SK-N-SH (cell line): ENCODE data around the gene ARPC5. TPM values are rescaled to one million over a fixed set of nuclear protein-coding genes. Genes with fewer than 3 reads are reported as not detected.

Source experiments
- CTCF ChIA-PET: fragments of 300-600, 350-600 bp; formaldehyde crosslinking; extraction: SDS; loops from one replicate; lab custom pipeline; 2021; lab: Yijun Ruan, JAX
- POLR2A ChIA-PET: fragments of 350-600 bp; sonication (Branson Sonifier 250); formaldehyde crosslinking; extraction: SDS; loops from one replicate; lab custom pipeline; 2020; ENCODE audit warnings: antibody characterized with exemption, inconsistent platforms; lab: Yijun Ruan, JAX
- DNase-seq: peaks from one replicate; pipeline ENCODE4 v3.0.0; 2012
- H2AFZ ChIP-seq: fragments of 200-600 bp; sonication (generic); 2 replicates; pipeline ENCODE4 v1.8.1; 2016; ENCODE audit warnings: antibody characterized with exemption, mild to moderate bottlenecking, low read depth
- H3F3A ChIP-seq: fragments of 200-600 bp; sonication (generic); replicated peaks from 2 replicates; pipeline ENCODE3; 2016; ENCODE audit warnings: antibody characterized with exemption, mild to moderate bottlenecking; ENCODE audit not compliant: insufficient read depth
- H3K27ac ChIP-seq, 2 experiments: fragments of 200-500 bp in 1 of 2; fragments of 200-600 bp in 1 of 2; sonication (Bioruptor generic) in 1 of 2; sonication (generic), shearing (Covaris generic) in 1 of 2; 2 replicates each; pipeline versions ENCODE4 v1.5.1 to v1.6.1; 2014 to 2016; ENCODE audit warnings: low read depth in 2 of 2, inconsistent platforms in 1 of 2, low read length in 1 of 2, mild to moderate bottlenecking in 1 of 2, mixed read lengths in 1 of 2
- H3K27me3 ChIP-seq: fragments of 200-600 bp; sonication (generic), shearing (Covaris generic); 2 replicates; pipeline ENCODE4 v1.6.1; 2016; ENCODE audit warnings: mixed run types; ENCODE audit not compliant: insufficient read depth
- H3K36me3 ChIP-seq, 2 experiments: fragments of 200-500 bp in 1 of 2; fragments of 200-600 bp in 1 of 2; sonication (Bioruptor generic) in 1 of 2; sonication (generic) in 1 of 2; replicated peaks in 1 of 2; 2 replicates each; pipeline versions ENCODE3 to v1.5.1; 2014 to 2016; ENCODE audit warnings: low read length in 1 of 2, mild to moderate bottlenecking in 1 of 2; ENCODE audit not compliant: insufficient read depth in 2 of 2, control insufficient read depth in 1 of 2
- H3K4me1 ChIP-seq, 2 experiments: fragments of 200-500 bp in 1 of 2; fragments of 200-600 bp in 1 of 2; sonication (Bioruptor generic) in 1 of 2; sonication (generic), shearing (Covaris generic) in 1 of 2; 2 replicates each; pipeline versions ENCODE4 v1.5.1 to v1.6.1; 2014 to 2016; ENCODE audit warnings: low read depth in 1 of 2, low read length in 1 of 2, mixed run types in 1 of 2; ENCODE audit not compliant: insufficient read depth in 2 of 2, control insufficient read depth in 1 of 2
- H3K4me2 ChIP-seq: fragments of 200-600 bp; sonication (generic), shearing (Covaris generic); 2 replicates; pipeline ENCODE4 v1.6.1; 2017; ENCODE audit warnings: mixed run types
- H3K4me3 ChIP-seq, 2 experiments: fragments of 200-500 bp in 1 of 2; fragments of 200-600 bp in 1 of 2; sonication (Bioruptor generic) in 1 of 2; sonication (generic), shearing (Covaris generic) in 1 of 2; 2 replicates each; pipeline versions ENCODE4 v1.5.1 to v1.8.1; 2014 to 2016; ENCODE audit warnings: low read depth in 2 of 2, inconsistent platforms in 1 of 2, low read length in 1 of 2, mild to moderate bottlenecking in 1 of 2, mixed read lengths in 1 of 2, moderate library complexity in 1 of 2
- H3K79me2 ChIP-seq: fragments of 200-600 bp; sonication (generic); 2 replicates; pipeline ENCODE4 v1.8.1; 2017; ENCODE audit warnings: mild to moderate bottlenecking; ENCODE audit not compliant: insufficient read depth
- H3K9ac ChIP-seq: fragments of 200-600 bp; sonication (generic); 2 replicates; pipeline ENCODE4 v1.6.1; 2017; ENCODE audit warnings: mixed run types
- H3K9me2 ChIP-seq: fragments of 200-600 bp; sonication (generic); 2 replicates; pipeline ENCODE4 v1.6.1; 2017; ENCODE audit warnings: mixed run types
- H3K9me3 ChIP-seq: fragments of 200-600 bp; sonication (generic); 2 replicates; pipeline ENCODE4 v1.6.1; 2017; ENCODE audit warnings: mixed run types, mild to moderate bottlenecking, moderate library complexity
- H4K20me1 ChIP-seq: fragments of 200-600 bp; sonication (generic); 2 replicates; pipeline ENCODE4 v1.6.1; 2017; ENCODE audit warnings: mild to moderate bottlenecking, mixed run types; ENCODE audit not compliant: insufficient read depth
- CTCF ChIP-seq: fragments of 200-600 bp; sonication (generic); IDR thresholded peaks from 2 replicates; pipeline ENCODE4 v1.6.1; 2017; ENCODE audit warnings: antibody characterized with exemption, mild to moderate bottlenecking, moderate library complexity
- EZH2phosphoT487 ChIP-seq: fragments of 200-600 bp; sonication (generic); IDR thresholded peaks from 2 replicates; pipeline ENCODE4 v1.6.1; 2017; ENCODE audit warnings: low read depth, mixed run types, mild to moderate bottlenecking, antibody characterized with exemption, moderate library complexity, borderline replicate concordance
- FOSL2 ChIP-seq: IDR thresholded peaks from 2 replicates; pipeline ENCODE4 v1.4.0; 2012; ENCODE audit warnings: low read depth, mild to moderate bottlenecking, moderate library complexity, borderline replicate concordance
- FOXM1 ChIP-seq: IDR thresholded peaks from 2 replicates; pipeline ENCODE4 v1.4.0; 2012; ENCODE audit warnings: low read depth, mild to moderate bottlenecking
- JUND ChIP-seq: IDR thresholded peaks from 2 replicates; pipeline ENCODE4 v1.4.0; 2012
- MAX ChIP-seq: IDR thresholded peaks from 2 replicates; pipeline ENCODE4 v1.4.0; 2012; ENCODE audit warnings: low read depth
- MEF2A ChIP-seq: IDR thresholded peaks from 2 replicates; pipeline ENCODE4 v1.4.0; 2012; ENCODE audit warnings: low read depth, borderline replicate concordance
- MXI1 ChIP-seq: IDR thresholded peaks from 2 replicates; pipeline ENCODE4 v1.6.1; 2012; ENCODE audit warnings: mild to moderate bottlenecking, low read depth, low read length, improper control_type of control experiment
- NFIC ChIP-seq: IDR thresholded peaks from 2 replicates; pipeline ENCODE4 v1.4.0; 2012; ENCODE audit warnings: borderline replicate concordance
- NRF1 ChIP-seq: IDR thresholded peaks from 2 replicates; pipeline ENCODE4 v1.6.1; 2012; ENCODE audit warnings: low read depth, mild to moderate bottlenecking, low read length
- PBX3 ChIP-seq: IDR thresholded peaks from 2 replicates; pipeline ENCODE4; 2012
- RAD21 ChIP-seq: IDR thresholded peaks from 2 replicates; pipeline ENCODE4 v1.6.1; 2012; ENCODE audit warnings: mild to moderate bottlenecking, low read length
- SIN3A ChIP-seq: IDR thresholded peaks from 2 replicates; pipeline ENCODE4 v1.6.1; 2012; ENCODE audit warnings: low read depth, mild to moderate bottlenecking, low read length, moderate library complexity, borderline replicate concordance
- SMC3 ChIP-seq: IDR thresholded peaks from 2 replicates; pipeline ENCODE4 v1.6.1; 2012; ENCODE audit warnings: low read depth, low read length, improper control_type of control experiment
- TAF1 ChIP-seq: IDR thresholded peaks from 2 replicates; pipeline ENCODE4 v1.6.1; 2012; ENCODE audit warnings: low read depth, mild to moderate bottlenecking, low read length, moderate library complexity, borderline replicate concordance
- TEAD4 ChIP-seq: IDR thresholded peaks from 2 replicates; pipeline ENCODE4 v1.4.0; 2012; ENCODE audit warnings: mild to moderate bottlenecking, borderline replicate concordance; ENCODE audit not compliant: insufficient read depth
- USF1 ChIP-seq: IDR thresholded peaks from 2 replicates; pipeline ENCODE4 v1.4.0; 2012; ENCODE audit warnings: low read depth, borderline replicate concordance
- ZBTB33 ChIP-seq: IDR thresholded peaks from 2 replicates; pipeline ENCODE4 v1.4.0; 2012; ENCODE audit warnings: low read depth, borderline replicate concordance
- WGBS: methylation state at CpG from one replicate; pipeline ENCODE4 v1.1.6; 2017; ENCODE audit warnings: low lambda C conversion rate; 5-methylcytosine and 5-hydroxymethylcytosine counted together
- polyA plus RNA-seq, 3 experiments: library from polyadenylated mRNA; depleted of rRNA; stranded (reverse); fragments of >200 nt; gene quantifications; 2 replicates each; pipeline ENCODE4 v1.2.3, GENCODE V29; 2012

The ARPC5 gene
- polyA plus RNA-seq, 1 of the 3 experiments (the other 2 are of a cell fraction): 66.8 TPM

- Histone ChIP-seq H3K79me2 (no peaks in the 10 kb centered on the region), H4K20me1 (no peaks in the 10 kb centered on the region), H3K9ac (no peak overlapping the region), H3F3A (peaks cover 7% of the 10 kb centered on the region), H3K27me3 (no peaks in the 10 kb centered on the region)
- 82% methylated on average over 5 of the region's 5 CpGs for WGBS
- CTCF ChIA-PET: interaction anchor here (0.7 kb wide), 1 partner anchor 15 kb away, joined by 3 read pairs; no protein-coding TSS in a partner anchor
- no peak for TF ChIP-seq NFIC
- no peak for TF ChIP-seq PBX3
- no peak for TF ChIP-seq JUND
- no peak for TF ChIP-seq SIN3A
- no peak for TF ChIP-seq MEF2A
- TF ChIP-seq ZBTB33: no peak
- TF ChIP-seq SMC3: no peak
- TF ChIP-seq MAX: no peak
- TF ChIP-seq, all 33 proteins: peak for 0
- H3K27ac ChIP-seq: no peak overlapping the region
- no peak for DNase-seq
- no peaks in the 10 kb centered on the region for H3K9me3 ChIP-seq
- H2AFZ ChIP-seq: no peak overlapping the region
- POLR2A ChIA-PET: no interaction called here
- H3K4me3 ChIP-seq: no peak overlapping the region
- H3K36me3 ChIP-seq: no peaks in the 10 kb centered on the region
- H3K4me1 ChIP-seq: no peaks in the 10 kb centered on the region
- H3K4me2 ChIP-seq: no peak overlapping the region
- H3K9me2 ChIP-seq: no peaks in the 10 kb centered on the region
These were observed 60.0 kb downstream of the ARPC5 start for GRCh38 chr1:183575606-183576005.

- CTCF ChIA-PET: interaction anchor here (0.9 kb wide), 1 partner anchor 37 kb away, joined by 3 read pairs; no protein-coding TSS in a partner anchor
- H3K4me2 ChIP-seq: no peak overlapping the region
- H3K27me3 ChIP-seq: no peaks in the 10 kb centered on the region
- H3K9ac ChIP-seq: no peak overlapping the region
- H3K36me3 ChIP-seq: no peaks in the 10 kb centered on the region
- peaks cover 7% of the 10 kb centered on the region for H3F3A ChIP-seq
- POLR2A ChIA-PET: no interaction called here
- H3K9me2 ChIP-seq: no peaks in the 10 kb centered on the region
- no peak overlapping the region for H3K4me3 ChIP-seq
- H4K20me1 ChIP-seq: no peaks in the 10 kb centered on the region
- no peak for DNase-seq
- no peak overlapping the region for H3K27ac ChIP-seq
- no peaks in the 10 kb centered on the region for H3K79me2 ChIP-seq
- no peaks in the 10 kb centered on the region for H3K9me3 ChIP-seq
- no peak overlapping the region for H2AFZ ChIP-seq
- H3K4me1 ChIP-seq: peaks cover 0 to 8% of the 10 kb centered on the region in 2 experiments; a peak in 2 of 4 replicates
- WGBS: 20% methylated on average over 1 of the region's 1 CpG
- TF ChIP-seq CTCF: no peak
- TF ChIP-seq ZBTB33: no peak
- no peak for TF ChIP-seq NRF1
- no peak for TF ChIP-seq RAD21
- no peak for TF ChIP-seq MAX
- no peak for TF ChIP-seq JUND
- no peak for TF ChIP-seq MXI1
- TF ChIP-seq USF1: no peak
- TF ChIP-seq FOSL2: no peak
- TF ChIP-seq EZH2phosphoT487: no peak
- no peak for TF ChIP-seq TAF1
- no peak for TF ChIP-seq SMC3
- no peak for TF ChIP-seq FOXM1
- TF ChIP-seq TEAD4: no peak
These were observed 62.9 kb downstream of the ARPC5 start for GRCh38 chr1:183572721-183573120.
